AG04449 (cell line): ENCODE results near the gene GNAO1.

Experiments
- CTCF ChIA-PET: fragments of 350-600 bp; formaldehyde crosslinking; extraction: SDS; loops from one replicate; lab custom pipeline; 2021; ENCODE audit warnings: antibody characterized with exemption; lab: Yijun Ruan, JAX
- POLR2A ChIA-PET: fragments of 400-600, 350-600 bp; formaldehyde crosslinking; extraction: SDS; loops from one replicate; lab custom pipeline; 2020; ENCODE audit warnings: antibody characterized with exemption, inconsistent platforms; lab: Yijun Ruan, JAX
- DNase-seq: peaks from one replicate; pipeline ENCODE4 v3.0.0-alpha.2; 2010; ENCODE audit warnings: low read depth, low spot score
- H3K4me3 ChIP-seq: 2 replicates; pipeline ENCODE4 v1.5.1; 2011; ENCODE audit warnings: low read depth, mild to moderate bottlenecking, control low read depth, low read length
- TF ChIP-seq, protein P1 (sequence below): IDR thresholded peaks from one replicate; pipeline ENCODE4 v1.5.1; 2011; ENCODE audit warnings: mild to moderate bottlenecking, moderate library complexity, low read length, control low read depth, inconsistent platforms; ENCODE audit not compliant: insufficient read depth; ENCODE audit errors: missing control alignments

GNAO1 gene

DNA sequence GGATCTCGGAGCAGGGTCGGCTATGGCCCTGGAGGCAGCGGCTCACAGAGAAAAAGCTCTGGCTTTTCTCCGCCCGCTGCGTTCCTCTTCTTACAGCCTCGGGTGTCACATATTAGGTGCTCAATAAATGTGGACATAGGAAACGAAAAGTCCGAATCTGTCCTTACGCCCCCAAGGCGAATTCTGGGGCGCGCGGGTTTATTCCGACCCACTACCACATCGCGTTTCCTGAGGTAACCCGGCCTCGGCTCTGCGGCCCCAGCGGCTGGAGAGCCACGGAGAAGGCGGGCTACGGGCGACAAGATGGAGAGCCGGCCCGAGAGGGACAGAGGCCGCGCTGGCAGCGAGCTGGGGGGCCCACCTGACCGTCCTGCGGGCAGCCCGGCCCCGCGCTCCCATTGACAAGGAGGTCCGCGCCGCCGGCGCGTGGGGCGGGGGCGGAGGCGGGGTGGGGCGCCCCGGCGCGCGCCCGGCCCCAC is 573 bp upstream of the GNAO1 start:
- ChIA-PET POLR2A (interaction anchor here (0.7 kb wide), 1 partner anchor 79 kb away, joined by 4 read pairs; no protein-coding TSS in a partner anchor), CTCF (no interaction called here)
- peak overlapping the region; percentile 57 for H3K4me3 ChIP-seq
- DNase-seq: no peak
- TF ChIP-seq, protein P1, sequence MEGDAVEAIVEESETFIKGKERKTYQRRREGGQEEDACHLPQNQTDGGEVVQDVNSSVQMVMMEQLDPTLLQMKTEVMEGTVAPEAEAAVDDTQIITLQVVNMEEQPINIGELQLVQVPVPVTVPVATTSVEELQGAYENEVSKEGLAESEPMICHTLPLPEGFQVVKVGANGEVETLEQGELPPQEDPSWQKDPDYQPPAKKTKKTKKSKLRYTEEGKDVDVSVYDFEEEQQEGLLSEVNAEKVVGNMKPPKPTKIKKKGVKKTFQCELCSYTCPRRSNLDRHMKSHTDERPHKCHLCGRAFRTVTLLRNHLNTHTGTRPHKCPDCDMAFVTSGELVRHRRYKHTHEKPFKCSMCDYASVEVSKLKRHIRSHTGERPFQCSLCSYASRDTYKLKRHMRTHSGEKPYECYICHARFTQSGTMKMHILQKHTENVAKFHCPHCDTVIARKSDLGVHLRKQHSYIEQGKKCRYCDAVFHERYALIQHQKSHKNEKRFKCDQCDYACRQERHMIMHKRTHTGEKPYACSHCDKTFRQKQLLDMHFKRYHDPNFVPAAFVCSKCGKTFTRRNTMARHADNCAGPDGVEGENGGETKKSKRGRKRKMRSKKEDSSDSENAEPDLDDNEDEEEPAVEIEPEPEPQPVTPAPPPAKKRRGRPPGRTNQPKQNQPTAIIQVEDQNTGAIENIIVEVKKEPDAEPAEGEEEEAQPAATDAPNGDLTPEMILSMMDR: no peak

DNA sequence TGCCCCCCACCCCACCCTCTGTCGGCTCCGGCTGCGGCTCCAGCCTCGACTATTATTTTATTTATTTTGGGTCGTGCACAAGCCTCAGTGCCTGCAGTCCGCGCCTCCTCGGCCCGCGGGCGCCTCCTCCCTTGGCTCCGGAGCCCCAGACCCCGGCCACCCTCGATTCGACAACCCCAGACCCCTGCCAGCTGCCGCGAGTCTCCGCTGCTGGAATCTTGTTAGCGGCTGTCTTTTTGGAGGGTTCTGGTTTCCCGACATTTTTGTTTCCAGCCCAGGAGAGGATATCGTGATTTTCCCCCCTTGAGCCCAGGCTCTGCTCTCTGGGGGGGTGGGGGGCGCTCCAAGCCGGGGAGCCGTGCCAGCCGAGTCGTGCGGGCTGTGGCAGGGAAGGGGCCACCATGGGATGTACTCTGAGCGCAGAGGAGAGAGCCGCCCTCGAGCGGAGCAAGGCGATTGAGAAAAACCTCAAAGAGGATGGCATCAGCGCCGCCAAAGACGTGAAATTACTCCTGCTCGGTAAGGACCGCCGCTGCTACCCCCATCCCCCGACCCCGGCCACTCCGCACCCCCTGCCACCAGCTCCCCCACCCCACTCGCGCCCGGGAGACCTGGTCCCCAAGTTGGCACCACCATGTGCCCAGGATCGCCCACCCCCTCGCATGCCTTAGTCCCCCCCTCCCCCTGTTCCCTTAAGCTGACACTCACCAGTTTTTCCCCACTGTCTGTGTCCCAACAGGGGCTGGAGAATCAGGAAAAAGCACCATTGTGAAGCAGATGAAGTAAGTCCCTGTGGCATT is 746 bp downstream of the GNAO1 start:
- H3K4me3 ChIP-seq: peak overlapping the region; percentile 57
- ChIA-PET CTCF (no interaction called here), POLR2A (no interaction called here)
- TF ChIP-seq, protein P1: no peak
- no peak for DNase-seq

DNA sequence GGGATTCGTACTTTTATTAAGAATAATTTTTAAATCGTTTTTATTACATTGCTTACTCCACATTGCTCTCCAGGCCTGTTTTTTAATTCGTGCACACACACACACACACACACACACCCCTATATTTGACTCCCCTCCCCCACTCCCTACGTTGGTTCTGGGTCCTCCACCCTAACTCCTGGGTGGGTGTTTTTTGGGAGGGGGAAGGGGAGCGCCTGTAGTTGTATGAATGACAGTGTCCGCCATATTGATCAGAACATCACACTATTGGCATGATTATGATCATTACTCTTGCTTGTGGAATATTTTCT is 1.3 kb downstream of the GNAO1 start:
- ChIA-PET POLR2A (no interaction called here), CTCF (no interaction called here)
- TF ChIP-seq, protein P1: no peak
- H3K4me3 ChIP-seq: no peak overlapping the region; the same call in 1 of the 2 replicates
- no peak for DNase-seq

DNA sequence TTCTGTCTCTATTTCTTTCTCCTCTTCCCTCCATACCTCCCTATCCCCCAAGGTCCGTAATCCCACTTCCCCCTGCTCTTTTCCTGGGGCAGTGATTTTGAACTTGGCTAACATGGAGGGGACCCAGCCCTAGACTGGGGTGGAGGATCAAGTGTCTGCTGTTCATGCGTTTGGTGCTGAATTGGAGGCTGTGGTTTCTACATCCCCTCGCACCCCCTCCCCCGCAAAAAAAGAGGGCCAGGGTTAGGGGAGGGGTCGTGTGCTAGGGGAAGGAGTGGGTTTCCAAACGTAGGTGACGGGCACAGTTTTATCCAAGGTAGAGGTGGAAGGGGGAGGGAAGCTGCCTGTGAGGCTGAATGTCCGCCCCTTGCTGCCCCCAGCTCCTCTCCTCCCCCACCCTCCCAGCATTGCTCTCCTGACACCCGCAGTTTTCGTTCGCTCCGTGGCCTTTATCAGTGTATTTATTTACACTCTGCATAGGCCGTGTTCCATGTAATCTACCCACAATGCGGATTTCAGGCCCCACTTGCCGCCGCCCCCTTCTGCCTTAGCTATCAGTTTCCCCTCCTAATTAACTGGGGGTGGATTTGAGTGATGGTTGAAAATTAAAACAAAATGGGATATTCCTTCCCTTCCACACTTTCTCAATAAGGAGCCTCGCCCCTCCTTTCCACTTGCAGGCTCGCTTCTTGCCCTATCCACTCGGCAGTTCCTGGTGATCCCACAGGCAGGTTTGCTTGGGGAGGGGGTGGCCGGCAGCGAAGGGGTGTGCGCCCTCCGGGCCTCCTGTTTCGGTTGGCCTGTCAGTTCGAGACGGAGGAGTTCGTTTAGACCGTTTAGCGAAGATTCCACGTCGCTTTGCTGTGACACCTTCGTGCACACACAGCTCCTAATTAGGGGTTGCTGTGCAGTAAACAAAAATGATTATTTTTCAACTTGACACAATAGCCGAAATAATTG is 2.0 kb downstream of the GNAO1 start:
- TF ChIP-seq, protein P1: no peak
- ChIA-PET CTCF (no interaction called here), POLR2A (no interaction called here)
- no peak for DNase-seq
- H3K4me3 ChIP-seq: no peak overlapping the region; the same call in 1 of the 2 replicates

DNA sequence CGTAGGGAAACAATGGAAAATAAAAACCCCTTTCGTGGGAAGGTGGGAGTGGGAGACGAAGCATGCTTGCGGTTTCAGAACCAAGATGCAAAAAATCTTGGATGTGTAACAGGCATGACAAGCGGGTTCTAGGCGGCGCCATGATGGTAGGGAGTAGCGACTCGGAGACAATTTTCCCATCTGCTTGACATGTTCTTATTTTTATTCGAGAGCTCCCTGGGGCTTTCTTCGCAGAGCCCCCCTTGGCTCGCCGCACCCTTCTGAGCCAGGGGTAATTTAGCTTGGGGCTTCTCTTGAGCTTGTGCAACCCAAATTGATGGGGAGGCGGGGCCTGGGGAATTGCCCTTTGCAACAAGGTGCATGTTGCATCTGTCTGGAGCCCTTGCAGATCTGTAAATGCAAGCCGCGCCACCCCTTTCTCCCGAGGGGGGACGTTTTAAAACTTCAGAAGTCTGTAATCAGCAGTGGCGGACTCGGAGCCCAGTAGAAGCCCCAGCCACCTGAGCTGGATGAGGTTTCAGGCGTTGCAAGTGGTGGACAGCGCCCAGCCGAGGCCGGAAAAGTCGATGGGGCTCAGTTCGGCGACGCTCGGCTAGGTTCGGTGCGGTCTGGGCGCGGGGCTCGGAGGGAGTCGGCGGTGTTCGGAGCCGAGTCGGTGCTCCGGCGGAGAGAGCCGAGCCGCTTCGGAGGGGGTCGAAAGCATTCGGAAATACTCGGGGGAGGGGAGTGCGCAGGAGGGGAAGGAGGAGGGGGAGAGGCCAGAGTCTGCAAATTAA is 2.9 kb downstream of the GNAO1 start:
- TF ChIP-seq, protein P1: no peak
- no peak for DNase-seq
- POLR2A ChIA-PET: interaction anchor here (0.6 kb wide), 1 partner anchor 36 kb away, joined by 3 read pairs; no protein-coding TSS in a partner anchor
- no peak overlapping the region for H3K4me3 ChIP-seq
- CTCF ChIA-PET: no interaction called here
